K562 (cell line): ENCODE results near the gene HCN4. TPM values are rescaled to one million over a fixed set of nuclear protein-coding genes. Genes with fewer than 3 reads are reported as not detected.
A peak's percentile ranks its signal among the peaks of the same experiment; 100 is the strongest.

ENCODE experiments used
- ATAC-seq: fragments of 200-7000 bp; cut with Tn5 transposase; 3 replicates; pipeline ENCODE4 v1.9.1; 2020; ENCODE audit warnings: moderate library complexity
- BruUV-seq: library from RNA; stranded (reverse); fragments of 400-500 nt; replicated peaks from 2 replicates; lab custom pipeline; 2021; lab: Mats Ljungman, UMichigan
- CTCF ChIA-PET: fragments of 300-600 bp; formaldehyde crosslinking; extraction: SDS; loops from one replicate; lab custom pipeline; 2021; ENCODE audit warnings: low intra/inter-chr PET ratio; lab: Yijun Ruan, JAX
- POLR2A ChIA-PET: fragments of 300-600, 350-650 bp; sonication (Branson Sonifier 250); formaldehyde crosslinking; extraction: SDS; loops from one replicate; lab custom pipeline; 2021; ENCODE audit warnings: antibody characterized with exemption, inconsistent platforms; lab: Yijun Ruan, JAX
- DNase-seq, 4 experiments: peaks; one replicate each; pipeline versions ENCODE4 v3.0.0 to v3.0.0-alpha.2; 2011 to 2018; ENCODE audit warnings: low spot score in 3 of 4, mixed read lengths in 3 of 4; ENCODE audit errors: extremely low read depth in 1 of 4
- FAIRE-seq: peaks from 2 replicates; lab custom pipeline; 2011; peaks lifted over from hg19 to GRCh38; lab: Jason Lieb, UNC
- H2AFZ ChIP-seq: 2 replicates; pipeline ENCODE4 v1.6.0; 2011; ENCODE audit warnings: low read depth, low read length, control low read depth, inconsistent platforms
- H3K27ac ChIP-seq: fragments of 200-600 bp; 3 replicates; pipeline ENCODE4 v1.8.0; 2011; ENCODE audit warnings: low read depth, mild to moderate bottlenecking, control low read depth, inconsistent platforms, low read length, moderate library complexity, mixed read lengths; ENCODE audit errors: extremely low read depth
- H3K27me3 ChIP-seq, 2 experiments: fragments of 300-600 bp in 1 of 2; 2 replicates in 1 of 2; 3 replicates in 1 of 2; pipeline versions ENCODE4 v1.6.0 to v1.8.0; 2011; ENCODE audit warnings: inconsistent platforms in 2 of 2, low read length in 2 of 2, mild to moderate bottlenecking in 1 of 2, mixed read lengths in 1 of 2, moderate library complexity in 1 of 2; ENCODE audit not compliant: control insufficient read depth in 2 of 2, insufficient read depth in 2 of 2
- H3K36me3 ChIP-seq: fragments of 300-600 bp; 3 replicates; pipeline ENCODE4 v1.8.0; 2011; ENCODE audit warnings: mild to moderate bottlenecking, low read length, inconsistent platforms; ENCODE audit not compliant: control insufficient read depth, insufficient read depth
- H3K4me1 ChIP-seq, 2 experiments: fragments of 200-600 bp in 1 of 2; replicated peaks in 1 of 2; 2 replicates in 1 of 2; 3 replicates in 1 of 2; pipeline versions ENCODE4 v1.5.1 to v1.8.0; 2011; ENCODE audit warnings: inconsistent platforms in 2 of 2, low read length in 2 of 2, mild to moderate bottlenecking in 1 of 2, mixed read lengths in 1 of 2, moderate library complexity in 1 of 2; ENCODE audit not compliant: control insufficient read depth in 2 of 2, insufficient read depth in 2 of 2
- H3K4me2 ChIP-seq: 2 replicates; pipeline ENCODE4 v1.6.1; 2011; ENCODE audit warnings: low read length, control low read depth, inconsistent platforms, mixed read lengths; ENCODE audit not compliant: insufficient read depth
- H3K4me3 ChIP-seq: fragments of 200-600 bp; sonication (generic), shearing (Covaris generic); 2 replicates; pipeline ENCODE4 v1.5.1; 2016; ENCODE audit warnings: control low read depth, inconsistent platforms
- H3K79me2 ChIP-seq: fragments of 200-600 bp; 3 replicates; pipeline ENCODE4 v1.8.0; 2011; ENCODE audit warnings: low read length, inconsistent platforms; ENCODE audit not compliant: control insufficient read depth, insufficient read depth
- H3K9ac ChIP-seq, 2 experiments: 2 replicates each; pipeline versions ENCODE4 v1.6.0 to v1.6.1; 2011; ENCODE audit warnings: low read depth in 2 of 2, low read length in 2 of 2, control low read depth in 1 of 2, inconsistent platforms in 1 of 2, mild to moderate bottlenecking in 1 of 2, mixed read lengths in 1 of 2; ENCODE audit not compliant: insufficient read depth in 1 of 2
- H3K9me1 ChIP-seq: one replicate; pipeline ENCODE4 v1.6.0; 2011; ENCODE audit warnings: inconsistent platforms, mild to moderate bottlenecking, low read length, moderate library complexity; ENCODE audit not compliant: control insufficient read depth, insufficient read depth
- H3K9me3 ChIP-seq: replicated peaks from 2 replicates; pipeline ENCODE4 v1.5.1; 2011; ENCODE audit warnings: low read depth, low read length, inconsistent platforms; ENCODE audit not compliant: control insufficient read depth, insufficient read depth
- H4K20me1 ChIP-seq: replicated peaks from 2 replicates; pipeline ENCODE4 v1.6.1; 2011; ENCODE audit warnings: low read length, inconsistent platforms, mixed read lengths; ENCODE audit not compliant: control insufficient read depth, insufficient read depth
- HNRNPLL ChIP-seq: fragments of 200-400 bp; formaldehyde crosslinking; IDR thresholded peaks from 2 replicates; pipeline ENCODE4 v1.6.1; 2017; ENCODE audit warnings: low read length, low read depth, mild to moderate bottlenecking; ENCODE audit not compliant: poor library complexity, severe bottlenecking
- PCBP1 ChIP-seq: fragments of 200-400 bp; formaldehyde crosslinking; IDR thresholded peaks from 2 replicates; pipeline ENCODE4 v1.6.1; 2018; ENCODE audit warnings: mild to moderate bottlenecking, low read depth, low read length; ENCODE audit not compliant: poor library complexity, severe bottlenecking
- ZNF143 ChIP-seq: sonication (generic); formaldehyde crosslinking; IDR thresholded peaks from 2 replicates; pipeline ENCODE4 v1.9.0; 2022; ENCODE audit warnings: mild to moderate bottlenecking, missing genetic modification reagents
- WGBS: fragments of 100-300 bp; shearing (Covaris generic); methylation state at CpG from one replicate; pipeline ENCODE4 v1.1.6; 2016; ENCODE audit warnings: low coverage, mixed read lengths; ENCODE audit not compliant: insufficient coverage; ENCODE audit errors: missing lambda C conversion rate; 5-methylcytosine and 5-hydroxymethylcytosine counted together
- in situ Hi-C: fragments of 300-500 bp; cut with MboI; formaldehyde crosslinking; loops from 4 replicates; pipeline ENCODE4 v1.15.0; 2018; ENCODE audit warnings: inconsistent platforms, mixed read lengths
- intact Hi-C: fragments of 100-400 bp; cut with micrococcal nuclease; formaldehyde crosslinking; loops from 2 replicates; pipeline ENCODE4 v1.14.2; 2022
- polyA plus RNA-seq, 8 experiments: library from polyadenylated mRNA; depleted of rRNA in 4 of 8; stranded (reverse) in 5 of 8; unstranded in 3 of 8; fragments of >200 nt; fragmentation: Nextera tagmentation in 2 of 8; fragmentation: Illumina TruSeq in 1 of 8; extraction: Ambion mirVana in 2 of 8; extraction: Trizol in 1 of 8; gene quantifications; 2 replicates each; pipeline versions ENCODE4 v1.2.1 to v1.2.3, GENCODE V29; 2011 to 2014; ENCODE audit warnings: inconsistent platforms in 1 of 8, missing spikeins in 1 of 8
- total RNA-seq, 7 experiments: library from RNA; depleted of rRNA in 6 of 7; stranded (reverse); fragments of >200 nt in 6 of 7; fragmentation: Illumina TruSeq in 2 of 7; extraction: Trizol in 2 of 7; gene quantifications; 2 replicates each; pipeline versions ENCODE4 v1.2.1 to v1.2.3, GENCODE V29; 2011 to 2021; ENCODE audit warnings: low replicate concordance in 1 of 7
- TF ChIP-seq, protein P1 (sequence below): fragments of 250-450 bp; sonication (Bioruptor Pico); IDR thresholded peaks from 2 replicates; pipeline ENCODE4 v1.4.0; 2020
- TF ChIP-seq, protein P2 (sequence below): fragments of 450-650 bp; IDR thresholded peaks from 2 replicates; pipeline ENCODE4 v1.6.1; 2016; ENCODE audit warnings: mild to moderate bottlenecking
- TF ChIP-seq, protein P3 (sequence below): fragments of 450-650 bp; IDR thresholded peaks from 2 replicates; pipeline ENCODE4 v1.6.1; 2016; ENCODE audit warnings: low read depth

HCN4 gene
- total and polyA plus RNA-seq, 9 of the 15 experiments (the other 6 are each of a cell fraction or from before 2014, with no cell fraction given), result not detected

DNA sequence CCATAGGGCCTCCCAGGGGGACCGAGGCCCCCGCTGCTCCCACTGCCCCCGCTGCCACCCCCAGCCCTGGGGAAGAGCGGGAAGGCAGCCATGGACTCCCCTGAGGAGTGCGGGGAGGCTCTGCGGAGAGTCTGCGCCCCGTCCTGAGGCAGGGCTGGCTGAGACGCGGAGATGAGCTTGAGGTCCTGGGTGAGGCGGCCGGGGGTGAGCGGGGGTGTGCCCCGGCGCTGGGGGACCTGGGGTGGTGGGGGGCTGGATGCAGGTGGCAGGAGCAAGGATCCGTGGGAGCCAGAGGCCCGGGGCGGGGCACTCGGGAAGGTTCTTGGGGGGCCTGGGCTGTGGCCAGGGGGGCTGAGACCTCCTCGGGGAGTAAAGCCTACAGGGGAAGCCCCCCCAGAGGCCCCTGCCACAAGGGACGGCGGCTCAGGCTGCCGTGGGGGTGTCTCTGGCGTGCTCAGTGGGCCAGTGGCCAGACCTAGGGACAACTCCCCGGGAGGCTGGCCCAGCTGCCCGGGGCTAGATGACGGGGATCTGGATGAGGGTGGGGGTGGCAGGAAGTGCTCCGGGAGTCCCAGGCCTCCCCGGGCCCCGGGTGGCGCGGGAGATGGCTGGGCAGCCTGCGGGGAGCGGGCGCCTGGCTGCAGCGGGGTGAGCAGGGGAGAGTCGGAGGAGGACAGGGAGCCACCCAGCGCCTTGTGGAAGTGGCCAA is 45.9 kb downstream of the HCN4 start:
- no peak overlapping the region for H3K9ac ChIP-seq
- peaks cover 26 to 73% of the 10 kb centered on the region in 2 experiments for H3K27me3 ChIP-seq
- 2% methylated on average over 31 of the region's 38 CpGs for WGBS
- intact Hi-C loops, result no loop called here
- no peaks in the 10 kb centered on the region for H3K9me3 ChIP-seq
- H2AFZ ChIP-seq, result no peak overlapping the region
- no peaks in the 10 kb centered on the region for H3K9me1 ChIP-seq
- H3K4me2 ChIP-seq, result no peak overlapping the region
- 0 out of 2 replicates have a peak, but pooled peaks cover 14% of the 10 kb centered on the region for H4K20me1 ChIP-seq
- FAIRE-seq (no peak), DNase-seq (no peak), ATAC-seq (no peak)
- peaks cover 0 to 20% of the 10 kb centered on the region in 2 experiments; a peak in 2 of 5 replicates for H3K4me1 ChIP-seq
- H3K36me3 ChIP-seq, result no peaks in the 10 kb centered on the region
- in situ Hi-C loops, result no loop called here
- TF ChIP-seq ZNF143 (CRISPR knock-in tag) (no peak), PCBP1 (peak; percentile 75), HNRNPLL (no peak)
- TF ChIP-seq, protein P1, sequence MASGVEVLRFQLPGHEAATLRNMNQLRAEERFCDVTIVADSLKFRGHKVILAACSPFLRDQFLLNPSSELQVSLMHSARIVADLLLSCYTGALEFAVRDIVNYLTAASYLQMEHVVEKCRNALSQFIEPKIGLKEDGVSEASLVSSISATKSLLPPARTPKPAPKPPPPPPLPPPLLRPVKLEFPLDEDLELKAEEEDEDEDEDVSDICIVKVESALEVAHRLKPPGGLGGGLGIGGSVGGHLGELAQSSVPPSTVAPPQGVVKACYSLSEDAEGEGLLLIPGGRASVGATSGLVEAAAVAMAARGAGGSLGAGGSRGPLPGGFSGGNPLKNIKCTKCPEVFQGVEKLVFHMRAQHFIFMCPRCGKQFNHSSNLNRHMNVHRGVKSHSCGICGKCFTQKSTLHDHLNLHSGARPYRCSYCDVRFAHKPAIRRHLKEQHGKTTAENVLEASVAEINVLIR (CRISPR knock-in tag), result no peak
- TF ChIP-seq, protein P2, sequence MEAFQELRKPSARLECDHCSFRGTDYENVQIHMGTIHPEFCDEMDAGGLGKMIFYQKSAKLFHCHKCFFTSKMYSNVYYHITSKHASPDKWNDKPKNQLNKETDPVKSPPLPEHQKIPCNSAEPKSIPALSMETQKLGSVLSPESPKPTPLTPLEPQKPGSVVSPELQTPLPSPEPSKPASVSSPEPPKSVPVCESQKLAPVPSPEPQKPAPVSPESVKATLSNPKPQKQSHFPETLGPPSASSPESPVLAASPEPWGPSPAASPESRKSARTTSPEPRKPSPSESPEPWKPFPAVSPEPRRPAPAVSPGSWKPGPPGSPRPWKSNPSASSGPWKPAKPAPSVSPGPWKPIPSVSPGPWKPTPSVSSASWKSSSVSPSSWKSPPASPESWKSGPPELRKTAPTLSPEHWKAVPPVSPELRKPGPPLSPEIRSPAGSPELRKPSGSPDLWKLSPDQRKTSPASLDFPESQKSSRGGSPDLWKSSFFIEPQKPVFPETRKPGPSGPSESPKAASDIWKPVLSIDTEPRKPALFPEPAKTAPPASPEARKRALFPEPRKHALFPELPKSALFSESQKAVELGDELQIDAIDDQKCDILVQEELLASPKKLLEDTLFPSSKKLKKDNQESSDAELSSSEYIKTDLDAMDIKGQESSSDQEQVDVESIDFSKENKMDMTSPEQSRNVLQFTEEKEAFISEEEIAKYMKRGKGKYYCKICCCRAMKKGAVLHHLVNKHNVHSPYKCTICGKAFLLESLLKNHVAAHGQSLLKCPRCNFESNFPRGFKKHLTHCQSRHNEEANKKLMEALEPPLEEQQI, result no peak
- TF ChIP-seq, protein P3, sequence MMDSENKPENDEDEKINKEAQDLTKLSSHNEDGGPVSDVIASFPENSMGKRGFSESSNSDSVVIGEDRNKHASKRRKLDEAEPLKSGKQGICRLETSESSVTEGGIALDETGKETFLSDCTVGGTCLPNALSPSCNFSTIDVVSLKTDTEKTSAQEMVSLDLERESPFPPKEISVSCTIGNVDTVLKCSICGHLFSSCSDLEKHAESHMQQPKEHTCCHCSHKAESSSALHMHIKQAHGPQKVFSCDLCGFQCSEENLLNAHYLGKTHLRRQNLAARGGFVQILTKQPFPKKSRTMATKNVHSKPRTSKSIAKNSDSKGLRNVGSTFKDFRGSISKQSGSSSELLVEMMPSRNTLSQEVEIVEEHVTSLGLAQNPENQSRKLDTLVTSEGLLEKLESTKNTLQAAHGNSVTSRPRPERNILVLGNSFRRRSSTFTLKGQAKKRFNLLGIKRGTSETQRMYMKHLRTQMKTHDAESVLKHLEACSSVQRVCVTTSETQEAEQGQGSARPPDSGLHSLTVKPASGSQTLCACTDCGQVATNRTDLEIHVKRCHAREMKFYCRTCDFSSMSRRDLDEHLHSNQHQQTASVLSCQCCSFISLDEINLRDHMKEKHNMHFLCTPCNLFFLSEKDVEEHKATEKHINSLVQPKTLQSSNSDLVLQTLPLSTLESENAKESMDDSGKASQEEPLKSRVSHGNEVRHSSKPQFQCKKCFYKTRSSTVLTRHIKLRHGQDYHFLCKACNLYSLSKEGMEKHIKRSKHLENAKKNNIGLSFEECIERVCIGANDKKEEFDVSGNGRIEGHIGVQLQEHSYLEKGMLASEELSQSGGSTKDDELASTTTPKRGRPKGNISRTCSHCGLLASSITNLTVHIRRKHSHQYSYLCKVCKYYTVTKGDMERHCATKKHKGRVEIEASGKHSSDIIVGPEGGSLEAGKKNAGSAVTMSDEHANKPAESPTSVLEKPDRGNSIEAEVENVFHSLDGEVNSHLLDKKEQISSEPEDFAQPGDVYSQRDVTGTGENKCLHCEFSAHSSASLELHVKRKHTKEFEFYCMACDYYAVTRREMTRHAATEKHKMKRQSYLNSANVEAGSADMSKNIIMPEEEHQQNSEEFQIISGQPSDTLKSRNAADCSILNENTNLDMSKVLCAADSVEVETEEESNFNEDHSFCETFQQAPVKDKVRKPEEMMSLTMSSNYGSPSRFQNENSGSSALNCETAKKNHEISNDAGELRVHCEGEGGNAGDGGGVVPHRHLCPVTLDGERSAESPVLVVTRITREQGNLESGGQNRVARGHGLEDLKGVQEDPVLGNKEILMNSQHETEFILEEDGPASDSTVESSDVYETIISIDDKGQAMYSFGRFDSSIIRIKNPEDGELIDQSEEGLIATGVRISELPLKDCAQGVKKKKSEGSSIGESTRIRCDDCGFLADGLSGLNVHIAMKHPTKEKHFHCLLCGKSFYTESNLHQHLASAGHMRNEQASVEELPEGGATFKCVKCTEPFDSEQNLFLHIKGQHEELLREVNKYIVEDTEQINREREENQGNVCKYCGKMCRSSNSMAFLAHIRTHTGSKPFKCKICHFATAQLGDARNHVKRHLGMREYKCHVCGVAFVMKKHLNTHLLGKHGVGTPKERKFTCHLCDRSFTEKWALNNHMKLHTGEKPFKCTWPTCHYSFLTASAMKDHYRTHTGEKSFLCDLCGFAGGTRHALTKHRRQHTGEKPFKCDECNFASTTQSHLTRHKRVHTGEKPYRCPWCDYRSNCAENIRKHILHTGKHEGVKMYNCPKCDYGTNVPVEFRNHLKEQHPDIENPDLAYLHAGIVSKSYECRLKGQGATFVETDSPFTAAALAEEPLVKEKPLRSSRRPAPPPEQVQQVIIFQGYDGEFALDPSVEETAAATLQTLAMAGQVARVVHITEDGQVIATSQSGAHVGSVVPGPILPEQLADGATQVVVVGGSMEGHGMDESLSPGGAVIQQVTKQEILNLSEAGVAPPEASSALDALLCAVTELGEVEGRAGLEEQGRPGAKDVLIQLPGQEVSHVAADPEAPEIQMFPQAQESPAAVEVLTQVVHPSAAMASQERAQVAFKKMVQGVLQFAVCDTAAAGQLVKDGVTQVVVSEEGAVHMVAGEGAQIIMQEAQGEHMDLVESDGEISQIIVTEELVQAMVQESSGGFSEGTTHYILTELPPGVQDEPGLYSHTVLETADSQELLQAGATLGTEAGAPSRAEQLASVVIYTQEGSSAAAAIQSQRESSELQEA, result no peak
- H3K27ac ChIP-seq, result no peak overlapping the region
- ChIA-PET POLR2A (interaction anchor here (0.6 to 0.9 kb wide), 3 partner anchors 8 to 415 kb away, joined by 3 to 4 read pairs (median 3); no protein-coding TSS in a partner anchor), CTCF (no interaction called here)
- BruUV-seq, result no TSS peak
- no peaks in the 10 kb centered on the region for H3K79me2 ChIP-seq
- H3K4me3 ChIP-seq, result no peak overlapping the region
